Measurements from ENCODE around the gene AFF1.
"Not testable (repeated sequence)": the region's sequence is repeated elsewhere in the genome, so short reads cannot be mapped to it uniquely, and the experiment has no call there.

Gene AFF1

GRCh38 chr4:87055311-87055710 is 120.5 kb downstream of the AFF1 start:
- no peak for DNase-seq (ENCODE audit: low read depth)

GRCh38 chr4:87056881-87057280 is 122.1 kb downstream of the AFF1 start:
- DNase-seq (ENCODE audit: low read depth): no peak

GRCh38 chr4:87057835-87058355 is 123.1 kb downstream of the AFF1 start:
- DNase-seq (ENCODE audit: low read depth): no peak

GRCh38 chr4:87058356-87059073 is 123.7 kb downstream of the AFF1 start:
- DNase-seq (ENCODE audit: low read depth): peak; percentile 58

- no peak for DNase-seq (ENCODE audit: low read depth)
These were observed 126.1 kb downstream of the AFF1 start for GRCh38 chr4:87060957-87061356.

GRCh38 chr4:87065021-87065420 is 130.2 kb downstream of the AFF1 start:
- no peak for DNase-seq (ENCODE audit: low read depth)

- no peak for DNase-seq (ENCODE audit: low read depth)
These were observed 131.8 kb downstream of the AFF1 start for GRCh38 chr4:87066403-87067123.

- DNase-seq (ENCODE audit: low read depth): no peak
These were observed 132.5 kb downstream of the AFF1 start for GRCh38 chr4:87067124-87067885.

- DNase-seq (ENCODE audit: low read depth): no peak
These were observed 133.8 kb downstream of the AFF1 start for GRCh38 chr4:87068583-87069021.

- DNase-seq (ENCODE audit: low read depth): no peak
These were observed 134.4 kb downstream of the AFF1 start for GRCh38 chr4:87069037-87069742.

GRCh38 chr4:87071401-87071800 is 136.6 kb downstream of the AFF1 start:
- no peak for DNase-seq (ENCODE audit: low read depth)

- not testable (repeated sequence) for DNase-seq (ENCODE audit: low read depth)
These were observed 137.7 kb downstream of the AFF1 start for GRCh38 chr4:87072545-87072944.

GRCh38 chr4:87073199-87074120 is 138.6 kb downstream of the AFF1 start:
- peak; percentile 39 for DNase-seq (ENCODE audit: low read depth)

GRCh38 chr4:87074121-87074488 is 139.3 kb downstream of the AFF1 start:
- no peak for DNase-seq (ENCODE audit: low read depth)

GRCh38 chr4:87075876-87076275 is 141.1 kb downstream of the AFF1 start:
- DNase-seq (ENCODE audit: low read depth): no peak

- DNase-seq (ENCODE audit: low read depth): no peak
These were observed 142.0 kb downstream of the AFF1 start for GRCh38 chr4:87076690-87077358.

GRCh38 chr4:87077914-87078585 is 143.2 kb downstream of the AFF1 start:
- DNase-seq (ENCODE audit: low read depth): no peak

- no peak for DNase-seq (ENCODE audit: low read depth)
These were observed 144.2 kb downstream of the AFF1 start for GRCh38 chr4:87078987-87079486.

- no peak for DNase-seq (ENCODE audit: low read depth)
These were observed 145.2 kb downstream of the AFF1 start for GRCh38 chr4:87079967-87080366.

- DNase-seq (ENCODE audit: low read depth): no peak
These were observed 145.7 kb downstream of the AFF1 start for GRCh38 chr4:87080462-87080861.

Measured in stimulated activated CD4-positive, alpha-beta T cell treated with anti-CD3 and anti-CD28 coated beads, Interleukin-2, amount 100 ng/mL, for 4 hours (primary cell).